Right lobe of liver (tissue), 6 donors: ENCODE measurements around the gene ADARB2. TPM values are rescaled to one million over a fixed set of nuclear protein-coding genes. Genes with fewer than 3 reads are reported as not detected.
A peak's percentile ranks its signal among the peaks of the same experiment; 100 is the strongest.

ENCODE experiments used
- ATAC-seq, 4 donors: fragments of 200-7000 bp; cut with Tn5 transposase; one replicate each; pipeline ENCODE4 v1.9.1; 2020; ENCODE audit warnings: mild to moderate bottlenecking in 4 of 4, moderate library complexity in 4 of 4
- DNase-seq, 3 donors: peaks; one replicate each; pipeline ENCODE4 v3.0.0-alpha.2; 2020
- H3K27ac ChIP-seq, 3 donors: fragments of 200-600 bp; one replicate each; pipeline ENCODE4 v1.8.0; 2022
- H3K27me3 ChIP-seq, 2 donors: fragments of 200-600 bp; one replicate each; pipeline ENCODE4 v1.8.0; 2022
- H3K36me3 ChIP-seq, 4 donors: fragments of 200-600 bp; sonication (generic) in 1 of 4; one replicate each; pipeline versions ENCODE4 v1.5.1 to v1.8.0; 2017 to 2022; ENCODE audit warnings: control low read depth in 1 of 4
- H3K4me1 ChIP-seq, 4 donors: fragments of 200-600 bp; sonication (generic) in 1 of 4; one replicate each; pipeline versions ENCODE4 v1.5.1 to v1.8.0; 2017 to 2022; ENCODE audit warnings: control low read depth in 1 of 4
- H3K4me3 ChIP-seq, 3 donors: fragments of 200-600 bp; one replicate each; pipeline ENCODE4 v1.8.0; 2022
- H3K9me3 ChIP-seq, 4 donors: fragments of 200-600 bp; sonication (generic) in 1 of 4; one replicate each; pipeline versions ENCODE4 v1.5.1 to v1.8.0; 2017 to 2022; ENCODE audit warnings: control low read depth in 1 of 4
- CTCF ChIP-seq, 4 donors: fragments of 200-600 bp in 3 of 4; fragments of 450-650 bp in 1 of 4; IDR thresholded peaks; one replicate each; pipeline versions ENCODE4 v1.5.1 to v1.8.0; 2016 to 2022; ENCODE audit warnings: antibody characterized with exemption in 4 of 4, mild to moderate bottlenecking in 2 of 4
- POLR2A ChIP-seq: fragments of 450-650 bp; IDR thresholded peaks from one replicate; pipeline ENCODE4 v1.6.1; 2017; ENCODE audit warnings: antibody characterized with exemption, mild to moderate bottlenecking
- WGBS: methylation state at CpG from one replicate; pipeline ENCODE4 v1.1.6; 2018; ENCODE audit warnings: low coverage, low lambda C conversion rate; ENCODE audit not compliant: insufficient coverage; ENCODE audit errors: missing lambda C conversion rate; 5-methylcytosine and 5-hydroxymethylcytosine counted together
- intact Hi-C, 2 donors: fragments of 100-400 bp; cut with DNase I; formaldehyde crosslinking; loops; one replicate each; pipeline versions ENCODE4 v1.11.2 to v1.14.1; 2022
- total RNA-seq, 6 experiments: library from RNA; depleted of rRNA in 2 of 6; stranded (reverse); fragments of >200 nt in 2 of 6; fragmentation: NEBNext Ultra II Directional in 3 of 6; extraction: Animal tissue kit (Norgen Biotek cat#: 25700) in 3 of 6; gene quantifications; one replicate each; pipeline versions ENCODE4 v1.1.0 to v1.2.4, GENCODE V29; 2016 to 2023
- donor health status: DM: no; HTN: yes; CAD: no.
- donor health status: DM: no; HTN: no; CAD: no.
- donor health status: DM: no; HTN: no; CAD: no.
- donor health status: DM: no; HTN: yes; CAD: no.
- donor health status: DM: no; HTN: yes; CAD: no.

The ADARB2 gene
- total RNA-seq, 6 experiments from 2014 or later, result 0.07 to 0.68 (median 0.42) TPM

- H3K27ac ChIP-seq, result no peak overlapping the region
- DNase-seq (no peak), ATAC-seq (peak in 3 of 4 donors; percentile 18 to 45 (median 33))
- no peaks in the 10 kb centered on the region for H3K27me3 ChIP-seq
- no peaks in the 10 kb centered on the region for H3K9me3 ChIP-seq
- H3K4me3 ChIP-seq, result no peak overlapping the region
- intact Hi-C loops, result no loop called here
- TF ChIP-seq CTCF (IDR thresholded peaks at IDR 0.05) (no peak), POLR2A (no peak)
- H3K36me3 ChIP-seq, result peaks cover 0 to 28% (median 12%) of the 10 kb centered on the region in 4 donors
- no peaks in the 10 kb centered on the region for H3K4me1 ChIP-seq
- 76% methylated on average over 7 of the region's 10 CpGs for WGBS
Observed at GRCh38 chr10:1132584-1132983, 604.7 kb downstream of the ADARB2 start.

- no peak for DNase-seq
- Histone ChIP-seq H3K27me3 (no peaks in the 10 kb centered on the region), H3K9me3 (no peaks in the 10 kb centered on the region), H3K4me1 (no peaks in the 10 kb centered on the region), H3K27ac (no peak overlapping the region), H3K4me3 (no peak overlapping the region), H3K36me3 (peaks cover 0 to 36% (median 13%) of the 10 kb centered on the region in 4 donors)
- ATAC-seq, result no peak
- intact Hi-C loops, result no loop called here
- TF ChIP-seq CTCF (IDR thresholded peaks at IDR 0.05) (no peak), POLR2A (no peak)
- WGBS, result 95% methylated on average over 6 of the region's 12 CpGs
Observed at GRCh38 chr10:1130995-1131790, 606.1 kb downstream of the ADARB2 start.

DNA sequence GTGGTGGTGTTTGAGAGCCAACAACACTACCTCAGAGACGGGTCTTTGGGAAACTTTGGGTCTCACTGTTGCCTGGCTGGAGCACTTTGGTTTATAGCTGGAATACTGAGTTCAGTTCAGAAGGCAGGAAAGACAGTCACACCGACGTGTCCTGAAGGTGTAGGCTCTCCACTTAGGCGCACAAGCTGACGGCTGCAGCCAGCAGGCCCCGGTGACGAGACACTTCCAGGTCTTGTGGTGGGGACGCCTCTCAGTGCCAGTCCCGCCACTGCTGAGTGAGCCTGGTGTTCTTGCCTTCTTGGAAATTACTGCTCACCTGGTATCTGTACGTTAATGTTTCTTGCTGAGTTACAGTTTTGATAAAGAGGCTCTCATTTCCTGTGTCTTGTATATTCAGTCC, 607.1 kb downstream of the ADARB2 start:
- no CpG with 5 or more reads among the region's 10 CpGs for whole genome bisulfite sequencing
- no peaks in the 10 kb centered on the region for H3K4me1 ChIP-seq
- H3K27me3 ChIP-seq, result no peaks in the 10 kb centered on the region
- no peak for ATAC-seq
- H3K9me3 ChIP-seq, result no peaks in the 10 kb centered on the region
- peaks cover 0 to 43% (median 13%) of the 10 kb centered on the region in 4 donors for H3K36me3 ChIP-seq
- TF ChIP-seq CTCF (IDR thresholded peaks at IDR 0.05) (no peak), POLR2A (no peak)
- no peak overlapping the region for H3K27ac ChIP-seq
- DNase-seq, result no peak
- intact Hi-C loops, result no loop called here
- no peak overlapping the region for H3K4me3 ChIP-seq

DNA sequence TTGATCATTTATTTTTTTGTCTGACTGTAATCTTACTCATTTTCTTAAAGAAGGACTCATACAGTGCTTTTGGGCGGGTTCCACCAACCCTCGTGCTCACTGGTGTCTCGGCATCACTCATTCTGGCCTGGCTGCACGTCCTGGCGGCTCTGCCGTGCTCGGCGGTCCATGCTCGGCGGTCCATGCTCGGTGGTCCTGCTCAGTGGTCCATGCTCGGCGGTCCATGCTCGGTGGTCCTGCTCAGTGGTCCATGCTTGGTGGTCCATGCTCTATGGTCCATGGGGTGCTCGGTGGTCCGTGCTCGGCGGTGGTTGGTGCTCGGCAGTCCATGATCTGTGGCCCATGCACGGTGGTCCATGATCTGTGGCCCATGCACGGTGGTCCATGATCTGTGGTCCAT, 608.7 kb downstream of the ADARB2 start:
- 97% methylated on average over 10 of the region's 21 CpGs for WGBS
- ATAC-seq, result no peak
- no peak for DNase-seq
- Histone ChIP-seq H3K36me3 (peaks cover 0 to 59% (median 21%) of the 10 kb centered on the region in 4 donors), H3K27ac (no peak overlapping the region), H3K4me1 (no peaks in the 10 kb centered on the region), H3K27me3 (no peaks in the 10 kb centered on the region), H3K9me3 (no peaks in the 10 kb centered on the region), H3K4me3 (no peak overlapping the region)
- TF ChIP-seq CTCF (IDR thresholded peaks at IDR 0.05) (no peak), POLR2A (no peak)
- intact Hi-C loops, result no loop called here
